ENCODE data around the gene NMRK2.

- TF ChIP-seq CTCF (IDR thresholded peaks at IDR 0.05; ENCODE audit: insufficient read depth, low read depth, low read length) (no peak), EZH2 (IDR thresholded peaks at IDR 0.05; ENCODE audit: insufficient read depth, low read length) (no peak)
These were observed 9.6 kb upstream of the NMRK2 start for GRCh38 chr19:3923096-3923758.

All from astrocyte (in vitro differentiated cells and primary cell).